HepG2 (cell line): Measurements from ENCODE around the gene RAC3. TPM values are rescaled to one million over a fixed set of nuclear protein-coding genes. Genes with fewer than 3 reads are reported as not detected.
A peak's percentile ranks its signal among the peaks of the same experiment; 100 is the strongest.

Experiments used
- AHR ChIP-seq: IDR thresholded peaks from 2 replicates; pipeline ENCODE4 v1.6.1; 2018; ENCODE audit warnings: missing genetic modification reagents, missing compliant biosample characterization
- ARID5B ChIP-seq: IDR thresholded peaks from 2 replicates; pipeline ENCODE4 v1.4.0; 2020; ENCODE audit warnings: mild to moderate bottlenecking, missing genetic modification reagents
- CSRNP1 ChIP-seq: sonication (generic); formaldehyde crosslinking; IDR thresholded peaks from 2 replicates; pipeline ENCODE4 v1.8.1; 2023; ENCODE audit warnings: mild to moderate bottlenecking, missing genetic modification reagents
- HNRNPH1 ChIP-seq: fragments of 200-400 bp; formaldehyde crosslinking; optimal IDR thresholded peaks from 2 replicates; pipeline ENCODE3; 2017; ENCODE audit warnings: mild to moderate bottlenecking, low read depth, low read length
- KDM5A ChIP-seq: fragments of 200-600 bp; sonication (generic); IDR thresholded peaks from 2 replicates; pipeline ENCODE4 v1.7.0; 2018; ENCODE audit warnings: antibody characterized with exemption, mild to moderate bottlenecking, low read length, borderline replicate concordance
- MTA1 ChIP-seq: sonication (generic); formaldehyde crosslinking; IDR thresholded peaks from 2 replicates; pipeline ENCODE4 v1.4.0; 2020; ENCODE audit warnings: missing genetic modification reagents, mild to moderate bottlenecking, borderline replicate concordance
- RELA ChIP-seq: sonication (generic); formaldehyde crosslinking; IDR thresholded peaks from 2 replicates; pipeline ENCODE4 v1.4.0; 2020; ENCODE audit warnings: missing genetic modification reagents
- SIX4 ChIP-seq: sonication (generic); formaldehyde crosslinking; IDR thresholded peaks from 2 replicates; pipeline ENCODE4 v1.4.0; 2020; ENCODE audit warnings: missing genetic modification reagents
- ZNF274 ChIP-seq: sonication (generic); formaldehyde crosslinking; IDR thresholded peaks from 2 replicates; pipeline ENCODE4 v1.5.1; 2020; ENCODE audit warnings: mild to moderate bottlenecking, missing genetic modification reagents
- ZNF282 ChIP-seq: fragments of 450-650 bp; IDR thresholded peaks from 2 replicates; pipeline ENCODE4 v1.6.1; 2018; ENCODE audit not compliant: partially characterized antibody
- ZNF451 ChIP-seq: sonication (generic); formaldehyde crosslinking; IDR thresholded peaks from 2 replicates; pipeline ENCODE4 v1.5.0; 2020; ENCODE audit warnings: mild to moderate bottlenecking, missing genetic modification reagents
- ZNF530 ChIP-seq: sonication (generic); formaldehyde crosslinking; IDR thresholded peaks from 2 replicates; pipeline ENCODE4 v1.5.0; 2020; ENCODE audit warnings: low read depth, mild to moderate bottlenecking, missing genetic modification reagents
- ZNF746 ChIP-seq: sonication (generic); formaldehyde crosslinking; IDR thresholded peaks from 2 replicates; pipeline ENCODE4 v1.8.0; 2022; ENCODE audit warnings: mild to moderate bottlenecking, missing genetic modification reagents
- ZNF777 ChIP-seq: sonication (generic); formaldehyde crosslinking; IDR thresholded peaks from 2 replicates; pipeline ENCODE4 v1.4.0; 2020; ENCODE audit warnings: missing genetic modification reagents
- polyA plus RNA-seq, 8 experiments: library from polyadenylated mRNA; depleted of rRNA in 3 of 8; stranded (reverse) in 7 of 8; unstranded in 1 of 8; fragments of >200 nt; fragmentation: Illumina TruSeq in 4 of 8; extraction: Trizol in 4 of 8; gene quantifications; 2 replicates each; pipeline versions ENCODE4 v1.2.1 to v1.2.3, GENCODE V29; 2011 to 2016; ENCODE audit warnings: low read depth in 4 of 8, missing spikeins in 1 of 8, mixed read lengths in 1 of 8; ENCODE audit not compliant: insufficient read depth in 1 of 8
- total RNA-seq, 5 experiments: library from RNA; depleted of rRNA; stranded (reverse); fragments of >200 nt; fragmentation: Illumina TruSeq; extraction: Trizol; gene quantifications; 2 replicates each; pipeline ENCODE4 v1.2.3, GENCODE V29; 2016; ENCODE audit warnings: low read depth in 1 of 5
- TF ChIP-seq, protein P1 (sequence below): IDR thresholded peaks from 2 replicates; pipeline ENCODE4 v1.6.1; 2016; ENCODE audit warnings: mild to moderate bottlenecking
- TF ChIP-seq, protein P2 (sequence below): sonication (generic); formaldehyde crosslinking; IDR thresholded peaks from 2 replicates; pipeline ENCODE4 v1.4.0; 2020; ENCODE audit warnings: missing genetic modification reagents, mild to moderate bottlenecking, borderline replicate concordance
- TF ChIP-seq, protein P3 (sequence below): IDR thresholded peaks from 2 replicates; pipeline ENCODE4 v1.6.1; 2018; ENCODE audit warnings: missing genetic modification reagents

RAC3 gene
- total and polyA plus RNA-seq, 2 of the 13 experiments (the other 11 are each of a cell fraction or from before 2014, with no cell fraction given) = 10.5 to 21.3 TPM

DNA sequence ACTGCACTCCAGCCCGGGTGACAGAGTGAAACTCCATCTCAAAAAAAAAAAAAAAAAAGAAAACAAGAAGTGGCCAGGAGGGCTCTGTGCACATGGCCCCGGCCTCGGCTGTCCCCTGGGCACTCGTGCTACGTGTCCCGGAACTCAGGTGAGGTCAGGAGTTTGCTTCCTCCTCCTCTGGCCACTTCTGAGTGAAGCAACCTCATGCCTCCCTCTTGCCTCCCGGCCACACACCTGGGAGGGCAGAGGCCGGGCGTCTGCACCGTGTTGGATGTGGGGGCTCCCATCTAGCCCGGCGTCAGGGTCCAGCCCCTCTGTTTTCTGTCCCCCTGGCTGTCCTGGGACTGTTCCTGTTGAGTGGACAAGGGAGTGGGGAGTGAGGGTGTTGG lies 31.9 kb upstream of the RAC3 start (continued):
- TF ChIP-seq KDM5A = no peak
- TF ChIP-seq HNRNPH1 = no peak
- TF ChIP-seq ARID5B (CRISPR knock-in tag) = peak; percentile 15; the same call in 1 of the 2 replicates
- no peak for TF ChIP-seq ZNF282
- TF ChIP-seq AHR (CRISPR knock-in tag) = no peak
- TF ChIP-seq ZNF777 (CRISPR knock-in tag) = no peak; the same call in 1 of the 2 replicates
- no peak for TF ChIP-seq SIX4 (CRISPR knock-in tag)
- TF ChIP-seq, protein P1, sequence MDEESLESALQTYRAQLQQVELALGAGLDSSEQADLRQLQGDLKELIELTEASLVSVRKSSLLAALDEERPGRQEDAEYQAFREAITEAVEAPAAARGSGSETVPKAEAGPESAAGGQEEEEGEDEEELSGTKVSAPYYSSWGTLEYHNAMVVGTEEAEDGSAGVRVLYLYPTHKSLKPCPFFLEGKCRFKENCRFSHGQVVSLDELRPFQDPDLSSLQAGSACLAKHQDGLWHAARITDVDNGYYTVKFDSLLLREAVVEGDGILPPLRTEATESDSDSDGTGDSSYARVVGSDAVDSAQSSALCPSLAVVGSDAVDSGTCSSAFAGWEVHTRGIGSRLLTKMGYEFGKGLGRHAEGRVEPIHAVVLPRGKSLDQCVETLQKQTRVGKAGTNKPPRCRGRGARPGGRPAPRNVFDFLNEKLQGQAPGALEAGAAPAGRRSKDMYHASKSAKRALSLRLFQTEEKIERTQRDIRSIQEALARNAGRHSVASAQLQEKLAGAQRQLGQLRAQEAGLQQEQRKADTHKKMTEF (CRISPR knock-in tag) = no peak
- TF ChIP-seq ZNF274 (CRISPR knock-in tag) = no peak
- TF ChIP-seq CSRNP1 (CRISPR knock-in tag) = no peak
- no peak for TF ChIP-seq MTA1 (CRISPR knock-in tag)
- TF ChIP-seq, protein P2, sequence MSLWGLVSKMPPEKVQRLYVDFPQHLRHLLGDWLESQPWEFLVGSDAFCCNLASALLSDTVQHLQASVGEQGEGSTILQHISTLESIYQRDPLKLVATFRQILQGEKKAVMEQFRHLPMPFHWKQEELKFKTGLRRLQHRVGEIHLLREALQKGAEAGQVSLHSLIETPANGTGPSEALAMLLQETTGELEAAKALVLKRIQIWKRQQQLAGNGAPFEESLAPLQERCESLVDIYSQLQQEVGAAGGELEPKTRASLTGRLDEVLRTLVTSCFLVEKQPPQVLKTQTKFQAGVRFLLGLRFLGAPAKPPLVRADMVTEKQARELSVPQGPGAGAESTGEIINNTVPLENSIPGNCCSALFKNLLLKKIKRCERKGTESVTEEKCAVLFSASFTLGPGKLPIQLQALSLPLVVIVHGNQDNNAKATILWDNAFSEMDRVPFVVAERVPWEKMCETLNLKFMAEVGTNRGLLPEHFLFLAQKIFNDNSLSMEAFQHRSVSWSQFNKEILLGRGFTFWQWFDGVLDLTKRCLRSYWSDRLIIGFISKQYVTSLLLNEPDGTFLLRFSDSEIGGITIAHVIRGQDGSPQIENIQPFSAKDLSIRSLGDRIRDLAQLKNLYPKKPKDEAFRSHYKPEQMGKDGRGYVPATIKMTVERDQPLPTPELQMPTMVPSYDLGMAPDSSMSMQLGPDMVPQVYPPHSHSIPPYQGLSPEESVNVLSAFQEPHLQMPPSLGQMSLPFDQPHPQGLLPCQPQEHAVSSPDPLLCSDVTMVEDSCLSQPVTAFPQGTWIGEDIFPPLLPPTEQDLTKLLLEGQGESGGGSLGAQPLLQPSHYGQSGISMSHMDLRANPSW (CRISPR knock-in tag) = no peak
- TF ChIP-seq, protein P3, sequence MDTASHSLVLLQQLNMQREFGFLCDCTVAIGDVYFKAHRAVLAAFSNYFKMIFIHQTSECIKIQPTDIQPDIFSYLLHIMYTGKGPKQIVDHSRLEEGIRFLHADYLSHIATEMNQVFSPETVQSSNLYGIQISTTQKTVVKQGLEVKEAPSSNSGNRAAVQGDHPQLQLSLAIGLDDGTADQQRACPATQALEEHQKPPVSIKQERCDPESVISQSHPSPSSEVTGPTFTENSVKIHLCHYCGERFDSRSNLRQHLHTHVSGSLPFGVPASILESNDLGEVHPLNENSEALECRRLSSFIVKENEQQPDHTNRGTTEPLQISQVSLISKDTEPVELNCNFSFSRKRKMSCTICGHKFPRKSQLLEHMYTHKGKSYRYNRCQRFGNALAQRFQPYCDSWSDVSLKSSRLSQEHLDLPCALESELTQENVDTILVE (CRISPR knock-in tag) = peak; percentile 40; the same call in 1 of the 2 replicates
- no peak for TF ChIP-seq ZNF746 (CRISPR knock-in tag)
- TF ChIP-seq ZNF451 (CRISPR knock-in tag) = no peak
- no peak for TF ChIP-seq ZNF530 (CRISPR knock-in tag)
- TF ChIP-seq RELA = no peak
